Skeletal muscle cell (primary cell): ENCODE measurements around the gene UGT1A5.

Experiments used
- DNase-seq: peaks from one replicate; pipeline ENCODE4 v3.0.0-alpha.2; 2010; ENCODE audit warnings: low read depth
- H3K4me3 ChIP-seq: 2 replicates; pipeline ENCODE4 v1.5.1; 2011; ENCODE audit warnings: low read depth, mild to moderate bottlenecking, control low read depth, low read length, moderate library complexity

The UGT1A5 gene

GRCh38 chr2:233769260-233769659, 56.6 kb downstream of the UGT1A5 start:
- no peak for DNase-seq
- no peak overlapping the region for H3K4me3 ChIP-seq

GRCh38 chr2:233772153-233772552, 59.4 kb downstream of the UGT1A5 start:
- DNase-seq = no peak
- no peak overlapping the region for H3K4me3 ChIP-seq

GRCh38 chr2:233772583-233772982, 59.9 kb downstream of the UGT1A5 start:
- DNase-seq = no peak

GRCh38 chr2:233773854-233774253, 61.1 kb downstream of the UGT1A5 start:
- DNase-seq = no peak

More at GRCh38 chr2:233772583-233772982, 59.9 kb downstream of the UGT1A5 start:
- no peak overlapping the region for H3K4me3 ChIP-seq

GRCh38 chr2:233775414-233775813, 62.7 kb downstream of the UGT1A5 start:
- DNase-seq = no peak
- no peak overlapping the region for H3K4me3 ChIP-seq

More at GRCh38 chr2:233773854-233774253, 61.1 kb downstream of the UGT1A5 start:
- H3K4me3 ChIP-seq = no peak overlapping the region

GRCh38 chr2:233778030-233778429, 65.3 kb downstream of the UGT1A5 start, which contains the start of gene MROH2A:
MROH2A (plus strand) TSS chr2:233778330; CDS start chr2:233779359, 1,029 bp downstream.
- no peak for DNase-seq

GRCh38 chr2:233779722-233780121, 67.0 kb downstream of the UGT1A5 start:
- DNase-seq = no peak
- H3K4me3 ChIP-seq = no peak overlapping the region

More at GRCh38 chr2:233778030-233778429, 65.3 kb downstream of the UGT1A5 start, which contains the start of gene MROH2A:
- H3K4me3 ChIP-seq = no peak within 1 kb of the TSS

GRCh38 chr2:233780771-233781170, 68.1 kb downstream of the UGT1A5 start:
- no peak for DNase-seq
- no peak overlapping the region for H3K4me3 ChIP-seq

- DNase-seq = no peak
Measured at GRCh38 chr2:233789554-233789953, 76.8 kb downstream of the UGT1A5 start.

GRCh38 chr2:233791151-233791882, 78.6 kb downstream of the UGT1A5 start:
- no peak overlapping the region for H3K4me3 ChIP-seq
- no peak for DNase-seq

More at GRCh38 chr2:233789554-233789953, 76.8 kb downstream of the UGT1A5 start:
- H3K4me3 ChIP-seq = no peak overlapping the region

- no peak for DNase-seq
Measured at GRCh38 chr2:233791883-233792329, 79.2 kb downstream of the UGT1A5 start.

GRCh38 chr2:233792720-233793119, 80.0 kb downstream of the UGT1A5 start:
- H3K4me3 ChIP-seq = no peak overlapping the region
- no peak for DNase-seq

More at GRCh38 chr2:233791883-233792329, 79.2 kb downstream of the UGT1A5 start:
- no peak overlapping the region for H3K4me3 ChIP-seq

GRCh38 chr2:233793465-233794127, 80.9 kb downstream of the UGT1A5 start:
- H3K4me3 ChIP-seq = no peak overlapping the region
- DNase-seq = no peak

GRCh38 chr2:233794128-233794658, 81.5 kb downstream of the UGT1A5 start:
- DNase-seq = no peak
- H3K4me3 ChIP-seq = no peak overlapping the region

- no peak for DNase-seq
Measured at GRCh38 chr2:233795735-233796171, 83.0 kb downstream of the UGT1A5 start.

GRCh38 chr2:233796254-233796653, 83.5 kb downstream of the UGT1A5 start:
- no peak overlapping the region for H3K4me3 ChIP-seq
- DNase-seq = no peak

More at GRCh38 chr2:233795735-233796171, 83.0 kb downstream of the UGT1A5 start:
- H3K4me3 ChIP-seq = no peak overlapping the region

GRCh38 chr2:233798335-233799086, 85.8 kb downstream of the UGT1A5 start:
- DNase-seq = no peak
- no peak overlapping the region for H3K4me3 ChIP-seq

- no peak for DNase-seq
Measured at GRCh38 chr2:233799087-233799665, 86.5 kb downstream of the UGT1A5 start.

GRCh38 chr2:233799716-233800115, 87.0 kb downstream of the UGT1A5 start:
- no peak for DNase-seq

More at GRCh38 chr2:233799087-233799665, 86.5 kb downstream of the UGT1A5 start:
- no peak overlapping the region for H3K4me3 ChIP-seq

More at GRCh38 chr2:233799716-233800115, 87.0 kb downstream of the UGT1A5 start:
- no peak overlapping the region for H3K4me3 ChIP-seq
